Stimulated activated naive CD8-positive, alpha-beta T cell treated with anti-CD3 and anti-CD28 coated beads, Interleukin-15, Interleukin-2, amounts not matched to agents 100 ng/mL and 50 ng/mL, for 24 hours (primary cell): ENCODE data around the gene PON3.
"Not testable (repeated sequence)": the region's sequence is repeated elsewhere in the genome, so short reads cannot be mapped to it uniquely, and the experiment has no call there.

Experiments used
- H3K27ac Mint-ChIP-seq: one replicate; pipeline ENCODE4 v1.8.0; 2021; ENCODE audit warnings: mild to moderate bottlenecking, mixed read lengths
- H3K27me3 Mint-ChIP-seq: one replicate; pipeline ENCODE4 v1.8.0; 2021; ENCODE audit warnings: mixed read lengths
- H3K36me3 Mint-ChIP-seq: one replicate; pipeline ENCODE4 v1.8.0; 2021; ENCODE audit warnings: low read depth, mixed read lengths
- H3K4me1 Mint-ChIP-seq: one replicate; pipeline ENCODE4 v1.8.0; 2021; ENCODE audit warnings: low read depth, mixed read lengths
- H3K4me3 Mint-ChIP-seq: one replicate; pipeline ENCODE4 v1.8.0; 2021; ENCODE audit warnings: mild to moderate bottlenecking, mixed read lengths
- H3K9me3 Mint-ChIP-seq: one replicate; pipeline ENCODE4 v1.8.0; 2021; ENCODE audit warnings: mixed read lengths

Gene PON3

GRCh38 chr7:95394370-95394769, 1.8 kb downstream of the PON3 start:
- peaks cover 3% of the 10 kb centered on the region for H3K9me3 Mint-ChIP-seq
- H3K27me3 Mint-ChIP-seq: peaks cover 64% of the 10 kb centered on the region
- no peak overlapping the region for H3K27ac Mint-ChIP-seq
- H3K4me1 Mint-ChIP-seq: peaks cover 4% of the 10 kb centered on the region
- H3K36me3 Mint-ChIP-seq: no peaks in the 10 kb centered on the region
- no peak overlapping the region for H3K4me3 Mint-ChIP-seq

GRCh38 chr7:95391761-95392160, 4.4 kb downstream of the PON3 start:
- Mint-ChIP-seq H3K36me3 (no peaks in the 10 kb centered on the region), H3K9me3 (peaks cover 6% of the 10 kb centered on the region)

GRCh38 chr7:95389516-95389915, 6.7 kb downstream of the PON3 start:
- H3K36me3 Mint-ChIP-seq: no peaks in the 10 kb centered on the region
- H3K4me1 Mint-ChIP-seq: no peaks in the 10 kb centered on the region
- H3K27me3 Mint-ChIP-seq: peaks cover 33% of the 10 kb centered on the region
- peaks cover 12% of the 10 kb centered on the region for H3K9me3 Mint-ChIP-seq
- H3K4me3 Mint-ChIP-seq: no peak overlapping the region
- no peak overlapping the region for H3K27ac Mint-ChIP-seq

More at GRCh38 chr7:95391761-95392160, 4.4 kb downstream of the PON3 start:
- Mint-ChIP-seq H3K4me3 (no peak overlapping the region), H3K27me3 (peaks cover 44% of the 10 kb centered on the region), H3K4me1 (peaks cover 4% of the 10 kb centered on the region), H3K27ac (no peak overlapping the region)

GRCh38 chr7:95379457-95379856, 16.7 kb downstream of the PON3 start:
- not testable (repeated sequence) for H3K9me3 Mint-ChIP-seq, H3K27ac Mint-ChIP-seq, H3K36me3 Mint-ChIP-seq, H3K4me1 Mint-ChIP-seq, H3K4me3 Mint-ChIP-seq
- peaks cover 14% of the 10 kb centered on the region for H3K27me3 Mint-ChIP-seq

GRCh38 chr7:95376632-95377400, 19.4 kb downstream of the PON3 start:
- Mint-ChIP-seq H3K9me3 (peaks cover 4% of the 10 kb centered on the region), H3K27ac (no peak overlapping the region), H3K4me3 (no peak overlapping the region), H3K36me3 (no peaks in the 10 kb centered on the region), H3K4me1 (no peaks in the 10 kb centered on the region), H3K27me3 (peaks cover 10% of the 10 kb centered on the region)

- Mint-ChIP-seq H3K36me3 (no peaks in the 10 kb centered on the region), H3K4me3 (no peak overlapping the region), H3K4me1 (no peaks in the 10 kb centered on the region), H3K27ac (no peak overlapping the region), H3K27me3 (peaks cover 10% of the 10 kb centered on the region), H3K9me3 (peaks cover 4% of the 10 kb centered on the region)
Measured at GRCh38 chr7:95375591-95376257, 20.5 kb downstream of the PON3 start.

GRCh38 chr7:95373323-95373722, 22.9 kb downstream of the PON3 start:
- Mint-ChIP-seq H3K4me3 (no peak overlapping the region), H3K4me1 (no peaks in the 10 kb centered on the region), H3K27me3 (peaks cover 10% of the 10 kb centered on the region), H3K9me3 (peaks cover 4% of the 10 kb centered on the region), H3K36me3 (no peaks in the 10 kb centered on the region), H3K27ac (no peak overlapping the region)

GRCh38 chr7:95368235-95368634, 27.9 kb downstream of the PON3 start:
- H3K27ac Mint-ChIP-seq: no peak overlapping the region
- H3K27me3 Mint-ChIP-seq: peaks cover 3% of the 10 kb centered on the region
- H3K9me3 Mint-ChIP-seq: no peaks in the 10 kb centered on the region
- H3K36me3 Mint-ChIP-seq: no peaks in the 10 kb centered on the region
- H3K4me1 Mint-ChIP-seq: no peaks in the 10 kb centered on the region
- no peak overlapping the region for H3K4me3 Mint-ChIP-seq

- Mint-ChIP-seq H3K4me1 (no peaks in the 10 kb centered on the region), H3K27ac (no peak overlapping the region), H3K36me3 (no peaks in the 10 kb centered on the region), H3K9me3 (no peaks in the 10 kb centered on the region), H3K4me3 (no peak overlapping the region), H3K27me3 (peaks cover 5% of the 10 kb centered on the region)
Measured at GRCh38 chr7:95367606-95368005, 28.6 kb downstream of the PON3 start.

GRCh38 chr7:95365151-95365550, 31.0 kb downstream of the PON3 start:
- Mint-ChIP-seq H3K27ac (no peak overlapping the region), H3K4me3 (no peak overlapping the region), H3K9me3 (no peaks in the 10 kb centered on the region), H3K27me3 (peaks cover 8% of the 10 kb centered on the region), H3K4me1 (no peaks in the 10 kb centered on the region), H3K36me3 (no peaks in the 10 kb centered on the region)

GRCh38 chr7:95357623-95358022, 38.6 kb downstream of the PON3 start:
- Mint-ChIP-seq H3K9me3 (no peaks in the 10 kb centered on the region), H3K4me3 (no peak overlapping the region), H3K27me3 (peaks cover 3% of the 10 kb centered on the region), H3K4me1 (no peaks in the 10 kb centered on the region), H3K27ac (no peak overlapping the region), H3K36me3 (no peaks in the 10 kb centered on the region)

GRCh38 chr7:95342642-95343307, 53.4 kb downstream of the PON3 start:
- no peaks in the 10 kb centered on the region for H3K9me3 Mint-ChIP-seq
- H3K4me1 Mint-ChIP-seq: no peaks in the 10 kb centered on the region
- no peaks in the 10 kb centered on the region for H3K36me3 Mint-ChIP-seq
- H3K27me3 Mint-ChIP-seq: peaks cover 4% of the 10 kb centered on the region
- no peak overlapping the region for H3K27ac Mint-ChIP-seq
- no peak overlapping the region for H3K4me3 Mint-ChIP-seq

- H3K27me3 Mint-ChIP-seq: peaks cover 4% of the 10 kb centered on the region
- H3K4me1 Mint-ChIP-seq: no peaks in the 10 kb centered on the region
- H3K27ac Mint-ChIP-seq: no peak overlapping the region
- H3K9me3 Mint-ChIP-seq: no peaks in the 10 kb centered on the region
- no peaks in the 10 kb centered on the region for H3K36me3 Mint-ChIP-seq
- no peak overlapping the region for H3K4me3 Mint-ChIP-seq
Measured at GRCh38 chr7:95342029-95342428, 54.1 kb downstream of the PON3 start.

- Mint-ChIP-seq H3K27ac (no peak overlapping the region), H3K4me1 (no peaks in the 10 kb centered on the region)
Measured at GRCh38 chr7:95340491-95340890, 55.7 kb downstream of the PON3 start.

GRCh38 chr7:95338832-95339231, 57.3 kb downstream of the PON3 start:
- Mint-ChIP-seq H3K27ac (no peak overlapping the region), H3K4me1 (no peaks in the 10 kb centered on the region), H3K36me3 (no peaks in the 10 kb centered on the region), H3K9me3 (no peaks in the 10 kb centered on the region), H3K27me3 (no peaks in the 10 kb centered on the region), H3K4me3 (no peak overlapping the region)

More at GRCh38 chr7:95340491-95340890, 55.7 kb downstream of the PON3 start:
- no peaks in the 10 kb centered on the region for H3K9me3 Mint-ChIP-seq
- no peak overlapping the region for H3K4me3 Mint-ChIP-seq
- H3K27me3 Mint-ChIP-seq: peaks cover 4% of the 10 kb centered on the region
- no peaks in the 10 kb centered on the region for H3K36me3 Mint-ChIP-seq
